GM18499 (cell line): ENCODE measurements around the gene FNIP2.
A peak's percentile ranks its signal among the peaks of the same experiment; 100 is the strongest.

Experiments used
- ATAC-seq: cut with Tn5 transposase; IDR thresholded peaks from one replicate; pipeline ENCODE4 v1.9.1; 2021; ENCODE audit warnings: moderate number of reproducible peaks; ENCODE audit not compliant: insufficient read depth, unreplicated experiment

FNIP2 gene

GRCh38 chr4:158811704-158812103 is 42.9 kb downstream of the FNIP2 start:
- no peak for ATAC-seq

- ATAC-seq, result no peak
Measured at GRCh38 chr4:158812133-158812532, 43.3 kb downstream of the FNIP2 start.

- no peak for ATAC-seq
Measured at GRCh38 chr4:158812543-158812942, 43.7 kb downstream of the FNIP2 start.

- no peak for ATAC-seq
Measured at GRCh38 chr4:158813113-158813512, 44.3 kb downstream of the FNIP2 start.

- no peak for ATAC-seq
Measured at GRCh38 chr4:158814207-158814606, 45.4 kb downstream of the FNIP2 start.

GRCh38 chr4:158814636-158815330 is 46.0 kb downstream of the FNIP2 start:
- ATAC-seq, result no peak

- no peak for ATAC-seq
Measured at GRCh38 chr4:158816955-158817354, 48.1 kb downstream of the FNIP2 start.

GRCh38 chr4:158817562-158818296 is 48.9 kb downstream of the FNIP2 start:
- ATAC-seq, result peak; percentile 68

GRCh38 chr4:158818560-158819140 is 49.8 kb downstream of the FNIP2 start:
- ATAC-seq, result no peak

GRCh38 chr4:158819942-158820786 is 51.3 kb downstream of the FNIP2 start:
- no peak for ATAC-seq

- ATAC-seq, result peak; percentile 31
Measured at GRCh38 chr4:158821228-158821971, 52.6 kb downstream of the FNIP2 start.

GRCh38 chr4:158822348-158822747 is 53.5 kb downstream of the FNIP2 start:
- ATAC-seq, result no peak

- no peak for ATAC-seq
Measured at GRCh38 chr4:158823461-158823873, 54.6 kb downstream of the FNIP2 start.

GRCh38 chr4:158824425-158825274 is 55.8 kb downstream of the FNIP2 start:
- ATAC-seq, result no peak

- ATAC-seq, result no peak
Measured at GRCh38 chr4:158825433-158826036, 56.7 kb downstream of the FNIP2 start.

- peak; percentile 39 for ATAC-seq
Measured at GRCh38 chr4:158826057-158826456, 57.2 kb downstream of the FNIP2 start.

GRCh38 chr4:158826882-158827281 is 58.1 kb downstream of the FNIP2 start:
- no peak for ATAC-seq

GRCh38 chr4:158827543-158827981 is 58.7 kb downstream of the FNIP2 start:
- no peak for ATAC-seq
